Stimulated activated CD4-positive, alpha-beta T cell treated with anti-CD3 and anti-CD28 coated beads, Interleukin-2, amount 100 ng/mL, for 4 hours (primary cell): Measurements from ENCODE around the gene CACNB4.

Source experiments
- DNase-seq: peaks from one replicate; pipeline ENCODE4 v3.0.0-alpha.2; 2020; ENCODE audit warnings: low read depth

CACNB4 gene

GRCh38 chr2:151786077-151786476 lies 312.8 kb downstream of the CACNB4 start:
- DNase-seq = no peak

DNA sequence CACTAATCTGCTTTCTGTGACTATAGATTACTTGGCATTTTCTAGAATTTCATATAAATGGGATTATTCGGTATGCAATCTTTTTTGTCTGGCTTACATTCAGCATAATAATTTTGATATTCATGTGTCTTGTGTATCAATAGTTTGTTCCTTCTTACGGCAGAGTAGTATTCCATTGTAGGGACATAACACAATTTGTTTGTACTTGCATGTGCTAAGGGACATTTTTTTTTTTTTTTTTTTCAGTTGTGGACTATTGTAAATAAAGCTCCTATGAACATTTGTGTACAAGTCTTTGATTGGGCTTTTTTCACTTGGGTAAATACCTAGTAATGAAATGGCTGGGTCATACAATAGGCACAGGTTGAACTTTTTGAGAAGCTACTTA lies 315.7 kb downstream of the CACNB4 start:
- DNase-seq = no peak
